AG09319 (cell line): ENCODE data around the gene GTPBP2.

Experiments used
- DNase-seq: peaks from one replicate; pipeline ENCODE4 v3.0.0-alpha.2; 2010; ENCODE audit warnings: low read depth; ENCODE audit errors: extremely low read depth
- TF ChIP-seq, protein P1 (sequence below): IDR thresholded peaks from 2 replicates; pipeline ENCODE4 v1.5.1; 2011; ENCODE audit warnings: low read depth, mild to moderate bottlenecking, inconsistent platforms, low read length, moderate library complexity

GTPBP2 gene

DNA sequence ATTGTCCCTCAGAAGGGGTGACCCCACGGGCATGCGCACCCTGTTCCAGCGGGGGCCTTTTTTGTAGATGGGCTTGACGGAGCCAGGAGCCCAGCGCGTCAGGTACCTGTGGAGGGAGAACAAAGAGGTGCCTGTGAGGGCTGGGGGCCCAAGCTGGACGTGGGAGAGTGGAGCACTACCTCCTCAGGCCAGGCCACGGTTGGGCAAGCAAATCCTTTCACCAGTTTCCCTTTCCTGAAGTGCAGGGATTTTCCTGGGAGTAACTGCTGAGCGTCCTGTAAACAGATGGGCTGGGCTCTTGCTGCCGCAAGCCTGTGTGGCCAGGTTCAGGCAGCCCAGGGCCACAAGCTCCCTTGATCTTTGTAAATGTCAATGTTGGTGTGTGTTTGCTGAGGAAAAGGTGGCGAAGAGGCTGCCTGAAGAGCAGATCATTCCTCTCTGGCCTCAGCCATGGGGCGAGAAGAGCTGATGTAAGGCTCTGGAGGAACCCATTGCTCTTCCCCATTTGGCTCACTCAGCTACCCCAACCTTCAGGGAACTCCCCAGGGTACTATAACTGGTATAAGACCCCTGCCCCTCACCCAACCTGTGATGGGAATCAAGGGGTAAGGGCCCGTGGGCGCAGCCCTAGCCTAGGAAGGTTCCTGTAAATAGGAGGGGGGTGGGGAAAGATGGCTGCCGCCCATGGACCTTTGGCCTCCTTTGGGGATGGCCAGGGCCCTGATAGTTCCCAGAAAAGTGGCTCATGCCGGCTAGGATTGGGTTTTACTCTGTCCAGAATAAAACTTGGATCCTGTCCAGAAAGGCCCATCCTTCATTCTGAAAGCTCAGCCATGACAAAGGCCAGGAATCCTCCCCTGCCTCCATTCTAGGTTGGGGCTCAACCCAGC lies 43.0 kb upstream of the GTPBP2 start:
- DNase-seq: no peak
- TF ChIP-seq, protein P1, sequence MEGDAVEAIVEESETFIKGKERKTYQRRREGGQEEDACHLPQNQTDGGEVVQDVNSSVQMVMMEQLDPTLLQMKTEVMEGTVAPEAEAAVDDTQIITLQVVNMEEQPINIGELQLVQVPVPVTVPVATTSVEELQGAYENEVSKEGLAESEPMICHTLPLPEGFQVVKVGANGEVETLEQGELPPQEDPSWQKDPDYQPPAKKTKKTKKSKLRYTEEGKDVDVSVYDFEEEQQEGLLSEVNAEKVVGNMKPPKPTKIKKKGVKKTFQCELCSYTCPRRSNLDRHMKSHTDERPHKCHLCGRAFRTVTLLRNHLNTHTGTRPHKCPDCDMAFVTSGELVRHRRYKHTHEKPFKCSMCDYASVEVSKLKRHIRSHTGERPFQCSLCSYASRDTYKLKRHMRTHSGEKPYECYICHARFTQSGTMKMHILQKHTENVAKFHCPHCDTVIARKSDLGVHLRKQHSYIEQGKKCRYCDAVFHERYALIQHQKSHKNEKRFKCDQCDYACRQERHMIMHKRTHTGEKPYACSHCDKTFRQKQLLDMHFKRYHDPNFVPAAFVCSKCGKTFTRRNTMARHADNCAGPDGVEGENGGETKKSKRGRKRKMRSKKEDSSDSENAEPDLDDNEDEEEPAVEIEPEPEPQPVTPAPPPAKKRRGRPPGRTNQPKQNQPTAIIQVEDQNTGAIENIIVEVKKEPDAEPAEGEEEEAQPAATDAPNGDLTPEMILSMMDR: no peak

- no peak for DNase-seq
- TF ChIP-seq, protein P1: no peak
Measured at GRCh38 chr6:43671011-43671800, 42.1 kb upstream of the GTPBP2 start.

DNA sequence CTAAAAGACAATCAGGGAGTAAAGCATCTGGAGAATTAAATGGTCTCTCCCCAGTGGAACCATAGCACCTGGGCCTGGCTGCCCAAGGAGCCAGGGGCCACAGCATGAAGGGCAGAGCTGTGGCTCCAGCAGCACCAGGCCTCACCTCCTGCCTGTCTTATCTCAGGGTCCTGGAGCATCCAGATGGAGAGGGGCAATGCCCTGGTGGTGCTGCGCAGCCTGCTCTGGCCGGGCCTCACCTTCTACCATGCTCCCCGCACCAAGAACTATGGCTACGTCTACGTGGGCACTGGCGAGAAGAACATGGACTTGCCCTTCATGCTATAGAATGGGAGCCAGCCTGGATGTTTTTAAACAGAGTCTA lies 41.5 kb upstream of the GTPBP2 start:
- TF ChIP-seq, protein P1: no peak
- DNase-seq: no peak

DNA sequence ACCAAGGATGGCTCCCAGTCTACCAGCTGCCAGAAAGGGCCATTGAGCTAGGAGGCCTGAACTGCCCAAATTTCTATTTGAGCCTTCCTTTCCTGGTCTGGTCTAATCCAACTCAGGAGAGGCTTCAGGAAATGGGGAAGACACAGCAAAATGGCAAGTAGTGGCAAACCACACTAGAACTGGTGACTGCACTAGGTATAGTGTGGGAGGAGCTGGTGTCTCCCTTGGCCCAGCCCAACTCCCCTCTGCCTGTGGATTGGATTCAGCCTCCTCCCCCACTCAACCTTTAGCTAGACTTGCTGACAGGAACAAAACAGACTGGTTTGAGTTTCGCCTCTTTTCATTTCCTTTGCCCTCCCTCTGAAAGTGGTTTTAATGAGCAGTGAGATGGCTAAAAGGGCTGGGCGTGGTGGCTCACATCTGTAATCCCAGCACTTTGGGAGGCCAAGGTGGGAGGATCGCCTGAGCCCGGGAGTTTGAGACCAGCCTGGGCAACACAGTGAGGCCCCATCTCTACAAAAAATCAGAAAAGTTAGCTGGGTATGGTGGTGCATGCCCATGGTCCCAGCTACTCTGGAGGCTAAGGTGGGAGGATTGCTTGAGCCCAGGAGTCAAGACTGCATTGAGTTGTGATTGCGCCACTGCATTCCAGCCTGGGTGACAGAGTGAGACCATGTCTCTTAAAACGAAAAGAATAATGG lies 41.0 kb upstream of the GTPBP2 start:
- DNase-seq: no peak
- TF ChIP-seq, protein P1: no peak

- DNase-seq: peak; percentile 14
- TF ChIP-seq, protein P1: no peak
Measured at GRCh38 chr6:43669050-43669921, 40.2 kb upstream of the GTPBP2 start.

DNA sequence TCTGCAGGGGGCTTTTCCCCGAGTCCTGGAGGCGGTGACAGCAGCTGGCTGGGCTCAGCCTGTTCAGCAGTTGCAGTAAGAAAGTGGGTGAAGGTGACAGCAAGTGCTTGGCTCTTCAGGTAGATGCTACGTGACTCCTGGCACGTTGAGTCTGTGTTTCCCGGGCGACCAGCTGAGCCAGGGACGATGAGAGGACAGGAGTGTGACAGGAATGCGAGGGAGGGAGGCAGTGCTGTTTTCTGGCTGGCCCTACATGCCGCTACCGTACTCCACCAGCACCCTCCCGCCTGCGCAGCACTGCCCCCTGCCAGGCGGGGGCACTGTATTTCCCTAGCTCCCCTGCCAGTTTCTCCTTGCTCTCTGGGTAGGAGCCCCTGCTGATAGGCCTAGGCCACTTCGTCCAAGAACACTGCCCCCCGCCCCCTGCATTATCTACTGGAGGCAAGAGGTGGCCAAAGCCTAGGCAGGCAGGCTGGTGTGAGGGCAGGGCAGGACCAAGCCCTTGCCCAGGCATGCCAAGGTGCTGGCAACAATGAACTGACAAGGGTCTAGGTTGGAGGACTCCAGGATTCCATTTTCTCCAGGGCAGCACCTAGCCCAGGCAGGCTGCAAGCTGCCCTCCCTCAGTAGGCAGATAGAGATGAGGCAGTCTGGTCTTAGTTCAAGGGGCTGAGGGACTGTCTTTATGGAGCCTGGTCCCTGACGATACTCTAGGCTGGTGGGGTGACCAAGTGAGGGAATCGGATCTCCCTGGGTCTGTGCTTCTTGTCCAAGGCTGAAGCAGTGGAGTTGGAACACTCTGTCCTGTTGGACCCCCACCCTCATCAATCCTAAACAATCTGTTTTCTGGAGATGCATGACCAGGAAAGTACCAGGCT lies 39.3 kb upstream of the GTPBP2 start:
- TF ChIP-seq, protein P1: peak; percentile 53
- no peak for DNase-seq
